Neural cell (in vitro differentiated cells): ENCODE measurements around the gene HIPK1. TPM values are rescaled to one million over a fixed set of nuclear protein-coding genes. Genes with fewer than 3 reads are reported as not detected.

ENCODE experiments used
- H2AFZ ChIP-seq: fragments of 200-600, 300-800 bp; sonication (generic), shearing (Covaris generic); 2 replicates; pipeline ENCODE4 v1.6.0; 2014; ENCODE audit warnings: low read depth, mild to moderate bottlenecking, antibody characterized with exemption, low read length, moderate library complexity
- H3F3A ChIP-seq: fragments of 200-600 bp; shearing (Covaris generic); 2 replicates; pipeline ENCODE4 v1.6.1; 2016; ENCODE audit warnings: mild to moderate bottlenecking, moderate library complexity, mixed read lengths, antibody characterized with exemption, low read length; ENCODE audit not compliant: insufficient read depth, poor library complexity, severe bottlenecking
- H3K27ac ChIP-seq: fragments of 200-600, 300-800 bp; sonication (generic), shearing (Covaris generic); 2 replicates; pipeline ENCODE4 v1.5.1; 2014; ENCODE audit warnings: mild to moderate bottlenecking, low read length, moderate library complexity
- H3K27me3 ChIP-seq: fragments of 300-800, 200-600 bp; sonication (generic), shearing (Covaris generic); 2 replicates; pipeline ENCODE4 v1.6.0; 2014; ENCODE audit warnings: mild to moderate bottlenecking, low read depth, low read length, moderate library complexity; ENCODE audit not compliant: insufficient read depth
- H3K36me3 ChIP-seq: fragments of 300-800, 200-600 bp; sonication (generic), shearing (Covaris generic); 2 replicates; pipeline ENCODE4 v1.5.1; 2014; ENCODE audit warnings: mild to moderate bottlenecking, antibody characterized with exemption, low read length, moderate library complexity; ENCODE audit not compliant: insufficient read depth
- H3K4me2 ChIP-seq: fragments of 300-800, 200-600 bp; sonication (generic), shearing (Covaris generic); 2 replicates; pipeline ENCODE4 v1.6.0; 2014; ENCODE audit warnings: mild to moderate bottlenecking, low read length
- H3K4me3 ChIP-seq: fragments of 300-800, 200-600 bp; sonication (generic), shearing (Covaris generic); 2 replicates; pipeline ENCODE4 v1.5.1; 2014; ENCODE audit warnings: mild to moderate bottlenecking, low read length, moderate library complexity
- H3K79me2 ChIP-seq: fragments of 200-600 bp; shearing (Covaris generic); replicated peaks from 2 replicates; pipeline ENCODE4 v1.6.0; 2014; ENCODE audit warnings: mild to moderate bottlenecking, low read length, moderate library complexity; ENCODE audit not compliant: insufficient read depth
- H3K9ac ChIP-seq: fragments of 300-800, 200-600 bp; sonication (generic), shearing (Covaris generic); 2 replicates; pipeline ENCODE4 v1.6.1; 2016; ENCODE audit warnings: mild to moderate bottlenecking, low read length, mixed read lengths
- H3K9me2 ChIP-seq: fragments of 200-600 bp; shearing (Covaris generic); 2 replicates; pipeline ENCODE4 v1.6.1; 2016; ENCODE audit warnings: mild to moderate bottlenecking, low read length, mixed read lengths; ENCODE audit not compliant: insufficient read depth
- H3K9me3 ChIP-seq: fragments of 200-600, 300-800 bp; sonication (generic), shearing (Covaris generic); 2 replicates; pipeline ENCODE4 v1.6.1; 2016; ENCODE audit warnings: mild to moderate bottlenecking, mixed run types, low read length, moderate library complexity, mixed read lengths
- H4K20me1 ChIP-seq: fragments of 200-600 bp; shearing (Covaris generic); 2 replicates; pipeline ENCODE4 v1.6.1; 2016; ENCODE audit warnings: mild to moderate bottlenecking, mixed run types; ENCODE audit not compliant: insufficient read depth
- EP300 ChIP-seq: fragments of 450-650 bp; conservative IDR thresholded peaks from 2 replicates; pipeline ENCODE4 v1.6.1; 2014; ENCODE audit warnings: antibody characterized with exemption, mild to moderate bottlenecking, moderate library complexity; ENCODE audit not compliant: poor library complexity, severe bottlenecking
- EZH2 ChIP-seq: fragments of 200-600, 300-800 bp; shearing (Covaris generic), sonication (generic); IDR thresholded peaks from 2 replicates; pipeline ENCODE4 v1.6.1; 2014; ENCODE audit warnings: antibody characterized with exemption, low read length, borderline replicate concordance, mild to moderate bottlenecking; ENCODE audit not compliant: insufficient read depth, poor library complexity, severe bottlenecking
- MXI1 ChIP-seq: fragments of 450-650 bp; conservative IDR thresholded peaks from 2 replicates; pipeline ENCODE4 v1.6.1; 2014; ENCODE audit warnings: antibody characterized with exemption, mild to moderate bottlenecking; ENCODE audit not compliant: poor library complexity, severe bottlenecking
- POLR2AphosphoS5 ChIP-seq: IDR thresholded peaks from 2 replicates; pipeline ENCODE4 v1.6.1; 2012
- RAD21 ChIP-seq: fragments of 450-650 bp; conservative IDR thresholded peaks from 2 replicates; pipeline ENCODE4 v1.6.1; 2014; ENCODE audit warnings: antibody characterized with exemption, mild to moderate bottlenecking, moderate library complexity
- REST ChIP-seq: IDR thresholded peaks from 2 replicates; pipeline ENCODE4 v1.6.1; 2012; ENCODE audit warnings: borderline replicate concordance
- SMC3 ChIP-seq: fragments of 450-650 bp; conservative IDR thresholded peaks from 2 replicates; pipeline ENCODE4 v1.6.1; 2014; ENCODE audit warnings: antibody characterized with exemption, mild to moderate bottlenecking, moderate library complexity; ENCODE audit not compliant: poor library complexity
- TAF1 ChIP-seq: IDR thresholded peaks from 2 replicates; pipeline ENCODE4 v1.6.1; 2012; ENCODE audit warnings: low read depth
- polyA plus RNA-seq: library from polyadenylated mRNA; depleted of rRNA; stranded (reverse); fragments of >200 nt; gene quantifications from 2 replicates; pipeline ENCODE4 v1.2.3, GENCODE V29; 2014
- TF ChIP-seq, protein P1 (sequence below): fragments of 450-650 bp; IDR thresholded peaks from 2 replicates; pipeline ENCODE4 v1.5.1; 2014; ENCODE audit warnings: antibody characterized with exemption, mild to moderate bottlenecking, moderate library complexity; ENCODE audit not compliant: poor library complexity, severe bottlenecking

HIPK1 gene
- polyA plus RNA-seq, 1 donor from 2014 or later: 22.9 TPM

- H3K4me2 ChIP-seq: no peak overlapping the region
- no peaks in the 10 kb centered on the region for H3K9me2 ChIP-seq
- H3K27ac ChIP-seq: no peak overlapping the region
- no peaks in the 10 kb centered on the region for H4K20me1 ChIP-seq
- H3K79me2 ChIP-seq: no peaks in the 10 kb centered on the region
- no peak overlapping the region for H3K9ac ChIP-seq
- TF ChIP-seq REST: no peak
- TF ChIP-seq POLR2AphosphoS5: no peak
- TF ChIP-seq, protein P1, sequence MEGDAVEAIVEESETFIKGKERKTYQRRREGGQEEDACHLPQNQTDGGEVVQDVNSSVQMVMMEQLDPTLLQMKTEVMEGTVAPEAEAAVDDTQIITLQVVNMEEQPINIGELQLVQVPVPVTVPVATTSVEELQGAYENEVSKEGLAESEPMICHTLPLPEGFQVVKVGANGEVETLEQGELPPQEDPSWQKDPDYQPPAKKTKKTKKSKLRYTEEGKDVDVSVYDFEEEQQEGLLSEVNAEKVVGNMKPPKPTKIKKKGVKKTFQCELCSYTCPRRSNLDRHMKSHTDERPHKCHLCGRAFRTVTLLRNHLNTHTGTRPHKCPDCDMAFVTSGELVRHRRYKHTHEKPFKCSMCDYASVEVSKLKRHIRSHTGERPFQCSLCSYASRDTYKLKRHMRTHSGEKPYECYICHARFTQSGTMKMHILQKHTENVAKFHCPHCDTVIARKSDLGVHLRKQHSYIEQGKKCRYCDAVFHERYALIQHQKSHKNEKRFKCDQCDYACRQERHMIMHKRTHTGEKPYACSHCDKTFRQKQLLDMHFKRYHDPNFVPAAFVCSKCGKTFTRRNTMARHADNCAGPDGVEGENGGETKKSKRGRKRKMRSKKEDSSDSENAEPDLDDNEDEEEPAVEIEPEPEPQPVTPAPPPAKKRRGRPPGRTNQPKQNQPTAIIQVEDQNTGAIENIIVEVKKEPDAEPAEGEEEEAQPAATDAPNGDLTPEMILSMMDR: no peak
- no peak for TF ChIP-seq EZH2
- no peak for TF ChIP-seq MXI1
- no peak for TF ChIP-seq RAD21
- TF ChIP-seq EP300: no peak
- no peak for TF ChIP-seq SMC3
- no peak for TF ChIP-seq TAF1
- no peak overlapping the region for H2AFZ ChIP-seq
- H3K36me3 ChIP-seq: no peaks in the 10 kb centered on the region
- H3K27me3 ChIP-seq: no peaks in the 10 kb centered on the region
- H3K4me3 ChIP-seq: no peak overlapping the region
- H3F3A ChIP-seq: no peaks in the 10 kb centered on the region
- peaks cover 3% of the 10 kb centered on the region for H3K9me3 ChIP-seq
Observed at GRCh38 chr1:113999233-113999632, 70.1 kb downstream of the HIPK1 start.

- Histone ChIP-seq H3K79me2 (no peaks in the 10 kb centered on the region), H3K9ac (no peak overlapping the region), H3K9me2 (no peaks in the 10 kb centered on the region), H3K36me3 (no peaks in the 10 kb centered on the region), H3K9me3 (peaks cover 3% of the 10 kb centered on the region), H3K4me3 (no peak overlapping the region), H2AFZ (no peak overlapping the region), H3K27ac (no peak overlapping the region), H3K4me2 (no peak overlapping the region), H3F3A (no peaks in the 10 kb centered on the region), H4K20me1 (no peaks in the 10 kb centered on the region), H3K27me3 (no peaks in the 10 kb centered on the region)
- TF ChIP-seq REST (no peak), SMC3 (no peak), TAF1 (no peak), MXI1 (no peak), RAD21 (no peak), EP300 (no peak), EZH2 (no peak), POLR2AphosphoS5 (no peak)
- TF ChIP-seq, protein P1: no peak
Observed at GRCh38 chr1:113999799-114000198, 70.7 kb downstream of the HIPK1 start.
